Measurements from ENCODE around the gene CA10.

CA10 gene

GRCh38 chr17:52011064-52011463 lies 147.4 kb downstream of the CA10 start:
- Histone ChIP-seq H2BK120ac (ENCODE audit: insufficient read depth, low read length, poor library complexity) (no peak overlapping the region), H2AFZ (ENCODE audit: insufficient read depth, low read length, poor library complexity) (no peak overlapping the region), H3K27me3 (ENCODE audit: insufficient read depth, low read length) (no peaks in the 10 kb centered on the region), H3K27ac (ENCODE audit: low read depth, low read length) (no peak overlapping the region), H4K91ac (ENCODE audit: low read depth, low read length) (no peak overlapping the region), H3K9me3 (ENCODE audit: insufficient read depth, low read depth, low read length) (no peaks in the 10 kb centered on the region), H3K4me3 (ENCODE audit: low read depth, low read length) (no peak overlapping the region), H3K4ac (ENCODE audit: low read depth, low read length) (no peak overlapping the region), H3K14ac (ENCODE audit: low read length) (no peak overlapping the region), H3K79me2 (ENCODE audit: control insufficient read depth, insufficient read depth, low read length, poor library complexity) (no peaks in the 10 kb centered on the region), H2AK5ac (ENCODE audit: low read length) (no peak overlapping the region), H2BK12ac (ENCODE audit: low read length) (no peak overlapping the region), H3K4me2 (ENCODE audit: low read length) (no peak overlapping the region), H4K12ac (ENCODE audit: low read depth, low read length) (no peak overlapping the region), H4K8ac (ENCODE audit: low read depth, low read length) (no peak overlapping the region), H3K4me1 (ENCODE audit: control insufficient read depth in 1 of 2, insufficient read depth in 2 of 2, low read length in 2 of 2) (no peaks in the 10 kb centered on the region), H3K23ac (ENCODE audit: low read length) (no peak overlapping the region), H3K36me3 (ENCODE audit: control insufficient read depth in 1 of 2, insufficient read depth in 2 of 2, low read length in 2 of 2) (no peaks in the 10 kb centered on the region), H3K79me1 (ENCODE audit: low read length) (no peaks in the 10 kb centered on the region), H2BK5ac (ENCODE audit: low read depth, low read length, poor library complexity) (no peak overlapping the region), H3K9ac (ENCODE audit: low read length) (no peak overlapping the region), H3K18ac (ENCODE audit: low read length) (no peak overlapping the region)
- WGBS (ENCODE audit: extremely low coverage, insufficient coverage, insufficient read length): no CpG with 5 or more reads among the region's 1 CpG
- DNase-seq: no peak

GRCh38 chr17:51999654-52000053 lies 158.9 kb downstream of the CA10 start:
- Histone ChIP-seq H3K79me2 (ENCODE audit: control insufficient read depth, insufficient read depth, low read length, poor library complexity) (no peaks in the 10 kb centered on the region), H3K27me3 (ENCODE audit: insufficient read depth, low read length) (no peaks in the 10 kb centered on the region), H3K36me3 (ENCODE audit: control insufficient read depth in 1 of 2, insufficient read depth in 2 of 2, low read length in 2 of 2) (no peaks in the 10 kb centered on the region), H3K23ac (ENCODE audit: low read length) (no peak overlapping the region), H3K79me1 (ENCODE audit: low read length) (no peaks in the 10 kb centered on the region), H3K9ac (ENCODE audit: low read length) (no peak overlapping the region), H3K18ac (ENCODE audit: low read length) (no peak overlapping the region), H3K9me3 (ENCODE audit: insufficient read depth, low read depth, low read length) (no peaks in the 10 kb centered on the region), H2AFZ (ENCODE audit: insufficient read depth, low read length, poor library complexity) (no peak overlapping the region), H2BK5ac (ENCODE audit: low read depth, low read length, poor library complexity) (no peak overlapping the region), H4K12ac (ENCODE audit: low read depth, low read length) (no peak overlapping the region), H4K8ac (ENCODE audit: low read depth, low read length) (no peak overlapping the region), H2AK5ac (ENCODE audit: low read length) (no peak overlapping the region), H3K27ac (ENCODE audit: low read depth, low read length) (no peak overlapping the region), H3K4me2 (ENCODE audit: low read length) (no peak overlapping the region), H4K91ac (ENCODE audit: low read depth, low read length) (no peak overlapping the region), H2BK120ac (ENCODE audit: insufficient read depth, low read length, poor library complexity) (no peak overlapping the region), H3K4me1 (ENCODE audit: control insufficient read depth in 1 of 2, insufficient read depth in 2 of 2, low read length in 2 of 2) (no peaks in the 10 kb centered on the region), H3K4ac (ENCODE audit: low read depth, low read length) (no peak overlapping the region), H3K14ac (ENCODE audit: low read length) (no peak overlapping the region), H2BK12ac (ENCODE audit: low read length) (no peak overlapping the region), H3K4me3 (ENCODE audit: low read depth, low read length) (no peak overlapping the region)
- DNase-seq: no peak
- no CpG with 5 or more reads among the region's 3 CpGs for WGBS (ENCODE audit: extremely low coverage, insufficient coverage, insufficient read length)

GRCh38 chr17:51997723-51998122 lies 160.8 kb downstream of the CA10 start:
- no peak overlapping the region for H2AK5ac ChIP-seq (ENCODE audit: low read length)
- H4K12ac ChIP-seq (ENCODE audit: low read depth, low read length): no peak overlapping the region
- H3K4ac ChIP-seq (ENCODE audit: low read depth, low read length): no peak overlapping the region
- DNase-seq: no peak
- no peaks in the 10 kb centered on the region for H3K27me3 ChIP-seq (ENCODE audit: insufficient read depth, low read length)
- no peak overlapping the region for H2BK12ac ChIP-seq (ENCODE audit: low read length)
- H3K79me2 ChIP-seq (ENCODE audit: control insufficient read depth, insufficient read depth, low read length, poor library complexity): no peaks in the 10 kb centered on the region
- no peak overlapping the region for H3K4me3 ChIP-seq (ENCODE audit: low read depth, low read length)
- no peak overlapping the region for H3K18ac ChIP-seq (ENCODE audit: low read length)
- no peak overlapping the region for H3K14ac ChIP-seq (ENCODE audit: low read length)
- no peaks in the 10 kb centered on the region for H3K36me3 ChIP-seq (ENCODE audit: control insufficient read depth in 1 of 2, insufficient read depth in 2 of 2, low read length in 2 of 2)
- H2BK120ac ChIP-seq (ENCODE audit: insufficient read depth, low read length, poor library complexity): no peak overlapping the region
- H2BK5ac ChIP-seq (ENCODE audit: low read depth, low read length, poor library complexity): no peak overlapping the region
- no peak overlapping the region for H4K8ac ChIP-seq (ENCODE audit: low read depth, low read length)
- no peak overlapping the region for H3K9ac ChIP-seq (ENCODE audit: low read length)
- no peak overlapping the region for H2AFZ ChIP-seq (ENCODE audit: insufficient read depth, low read length, poor library complexity)
- WGBS (ENCODE audit: extremely low coverage, insufficient coverage, insufficient read length): no CpG with 5 or more reads among the region's 2 CpGs
- no peak overlapping the region for H3K4me2 ChIP-seq (ENCODE audit: low read length)
- H4K91ac ChIP-seq (ENCODE audit: low read depth, low read length): no peak overlapping the region
- no peaks in the 10 kb centered on the region for H3K4me1 ChIP-seq (ENCODE audit: control insufficient read depth in 1 of 2, insufficient read depth in 2 of 2, low read length in 2 of 2)
- no peak overlapping the region for H3K23ac ChIP-seq (ENCODE audit: low read length)
- no peak overlapping the region for H3K27ac ChIP-seq (ENCODE audit: low read depth, low read length)
- no peaks in the 10 kb centered on the region for H3K79me1 ChIP-seq (ENCODE audit: low read length)
- H3K9me3 ChIP-seq (ENCODE audit: insufficient read depth, low read depth, low read length): no peaks in the 10 kb centered on the region

GRCh38 chr17:51995797-51996403 lies 162.6 kb downstream of the CA10 start:
- Histone ChIP-seq H3K4me1 (ENCODE audit: control insufficient read depth in 1 of 2, insufficient read depth in 2 of 2, low read length in 2 of 2) (no peaks in the 10 kb centered on the region), H4K12ac (ENCODE audit: low read depth, low read length) (no peak overlapping the region), H3K4me2 (ENCODE audit: low read length) (no peak overlapping the region), H4K91ac (ENCODE audit: low read depth, low read length) (no peak overlapping the region), H3K9me3 (ENCODE audit: insufficient read depth, low read depth, low read length) (no peaks in the 10 kb centered on the region), H3K9ac (ENCODE audit: low read length) (no peak overlapping the region), H2BK120ac (ENCODE audit: insufficient read depth, low read length, poor library complexity) (no peak overlapping the region), H3K79me2 (ENCODE audit: control insufficient read depth, insufficient read depth, low read length, poor library complexity) (no peaks in the 10 kb centered on the region), H3K23ac (ENCODE audit: low read length) (no peak overlapping the region), H4K8ac (ENCODE audit: low read depth, low read length) (no peak overlapping the region), H2AFZ (ENCODE audit: insufficient read depth, low read length, poor library complexity) (no peak overlapping the region), H3K79me1 (ENCODE audit: low read length) (no peaks in the 10 kb centered on the region), H2AK5ac (ENCODE audit: low read length) (no peak overlapping the region), H2BK12ac (ENCODE audit: low read length) (no peak overlapping the region), H3K4ac (ENCODE audit: low read depth, low read length) (no peak overlapping the region), H3K14ac (ENCODE audit: low read length) (no peak overlapping the region), H3K4me3 (ENCODE audit: low read depth, low read length) (no peak overlapping the region), H2BK5ac (ENCODE audit: low read depth, low read length, poor library complexity) (no peak overlapping the region), H3K27ac (ENCODE audit: low read depth, low read length) (no peak overlapping the region), H3K18ac (ENCODE audit: low read length) (no peak overlapping the region), H3K36me3 (ENCODE audit: control insufficient read depth in 1 of 2, insufficient read depth in 2 of 2, low read length in 2 of 2) (no peaks in the 10 kb centered on the region), H3K27me3 (ENCODE audit: insufficient read depth, low read length) (no peaks in the 10 kb centered on the region)
- no peak for DNase-seq

Measured in trophoblast cell (in vitro differentiated cells and primary cell).